Measurements from ENCODE around the gene UBE2Q1.

The UBE2Q1 gene

GRCh38 chr1:154557939-154558719, at the start of gene UBE2Q1:
Gene UBE2Q1, minus strand, starts transcription at chr1:154558662. Its CDS starts 109 bp downstream, at chr1:154558553.
- peak within 1 kb of the TSS; percentile 72 to 92 (median 84) for H3K27ac ChIP-seq
- H3K4me1 ChIP-seq = peaks cover 27 to 43% (median 35%) of the 10 kb centered on the region in 10 experiments
- H3K4me3 ChIP-seq = peak within 1 kb of the TSS; percentile 80 to 99 (median 90)
- peaks cover 27 to 37% (median 31%) of the 10 kb centered on the region in 11 experiments for H3K36me3 ChIP-seq
- H3K4me2 ChIP-seq = peak within 1 kb of the TSS; percentile 90 to 99 (median 97)
- H3K27me3 ChIP-seq = no peaks in the 10 kb centered on the region
- H4K20me1 ChIP-seq = peaks cover 27 to 49% (median 44%) of the 10 kb centered on the region in 11 experiments; a peak in 21 of 22 replicates
- no peak for TF ChIP-seq Cebpa-rat (IDR thresholded peaks at IDR 0.05)
- H3K9ac ChIP-seq = peak within 1 kb of the TSS; percentile 90 to 94 (median 93)
- H3K9me3 ChIP-seq (replicated peaks in 1 of 11) = no peaks in the 10 kb centered on the region

GRCh38 chr1:154607609-154608396, 49.3 kb upstream of the UBE2Q1 start, which contains the start of gene ADAR:
Gene ADAR, minus strand, starts transcription at chr1:154608186. Its CDS starts 180 bp downstream, at chr1:154608006.
- peak within 1 kb of the TSS; percentile 86 to 95 (median 93) for H3K4me2 ChIP-seq
- peak within 1 kb of the TSS; percentile 80 to 94 (median 90) for H3K4me3 ChIP-seq
- peak within 1 kb of the TSS; percentile 91 to 99 (median 98) for H3K9ac ChIP-seq
- H3K36me3 ChIP-seq = peaks cover 26 to 38% (median 34%) of the 10 kb centered on the region in 11 experiments
- TF ChIP-seq Cebpa-rat (IDR thresholded peaks at IDR 0.05) = peak; percentile 41 to 99 (median 91); a peak in 21 of 22 replicates
- H3K27me3 ChIP-seq = no peaks in the 10 kb centered on the region
- H3K27ac ChIP-seq = peak within 1 kb of the TSS; percentile 93 to 99 (median 98)
- no peaks in the 10 kb centered on the region for H3K9me3 ChIP-seq (replicated peaks in 1 of 11)
- peaks cover 44 to 89% (median 74%) of the 10 kb centered on the region in 11 experiments for H4K20me1 ChIP-seq
- H3K4me1 ChIP-seq = peaks cover 68 to 79% (median 75%) of the 10 kb centered on the region in 10 experiments

GRCh38 chr1:154607106-154607608, 48.7 kb upstream of the UBE2Q1 start:
- TF ChIP-seq Cebpa-rat (IDR thresholded peaks at IDR 0.05) = no peak
- Histone ChIP-seq H3K9me3 (replicated peaks in 1 of 11) (no peaks in the 10 kb centered on the region), H3K4me1 (peaks cover 67 to 77% (median 70%) of the 10 kb centered on the region in 10 experiments), H3K27me3 (no peaks in the 10 kb centered on the region), H3K36me3 (peaks cover 32 to 45% (median 40%) of the 10 kb centered on the region in 11 experiments), H4K20me1 (peaks cover 50 to 89% (median 76%) of the 10 kb centered on the region in 11 experiments), H3K27ac (peak overlapping the region; percentile 93 to 99 (median 98)), H3K4me2 (peak overlapping the region; percentile 86 to 95 (median 92)), H3K4me3 (peak overlapping the region; percentile 80 to 94 (median 90)), H3K9ac (peak overlapping the region; percentile 91 to 99 (median 98))

- H3K4me1 ChIP-seq = peaks cover 52 to 62% (median 57%) of the 10 kb centered on the region in 10 experiments
Measured at GRCh38 chr1:154605534-154605933, 47.1 kb upstream of the UBE2Q1 start.

GRCh38 chr1:154603317-154603716, 44.9 kb upstream of the UBE2Q1 start:
- H3K27me3 ChIP-seq = no peaks in the 10 kb centered on the region
- no peaks in the 10 kb centered on the region for H3K9me3 ChIP-seq (replicated peaks in 1 of 11)
- H4K20me1 ChIP-seq = peaks cover 88 to 95% (median 92%) of the 10 kb centered on the region in 11 experiments
- no peak overlapping the region for H3K27ac ChIP-seq
- H3K9ac ChIP-seq = no peak overlapping the region
- peak overlapping the region in 4 of 11 experiments; percentile 2 to 86 (median 16); a peak in 4 of 22 replicates for H3K4me2 ChIP-seq
- no peak for TF ChIP-seq Cebpa-rat (IDR thresholded peaks at IDR 0.05)
- peaks cover 69 to 83% (median 78%) of the 10 kb centered on the region in 11 experiments for H3K36me3 ChIP-seq
- H3K4me3 ChIP-seq = no peak overlapping the region
- H3K4me1 ChIP-seq = peaks cover 34 to 44% (median 39%) of the 10 kb centered on the region in 10 experiments

More at GRCh38 chr1:154605534-154605933, 47.1 kb upstream of the UBE2Q1 start:
- H3K9ac ChIP-seq = no peak overlapping the region; a peak in 1 of 22 replicates
- H3K27me3 ChIP-seq = no peaks in the 10 kb centered on the region
- peak overlapping the region; percentile 21 to 95 (median 89); a peak in 21 of 22 replicates for H3K4me2 ChIP-seq
- H4K20me1 ChIP-seq = peaks cover 66 to 89% (median 79%) of the 10 kb centered on the region in 11 experiments
- no peak for TF ChIP-seq Cebpa-rat (IDR thresholded peaks at IDR 0.05)
- H3K9me3 ChIP-seq (replicated peaks in 1 of 11) = no peaks in the 10 kb centered on the region
- no peak overlapping the region for H3K27ac ChIP-seq
- H3K36me3 ChIP-seq = peaks cover 48 to 61% (median 56%) of the 10 kb centered on the region in 11 experiments
- H3K4me3 ChIP-seq = no peak overlapping the region

- Histone ChIP-seq H3K27ac (no peak overlapping the region), H4K20me1 (peaks cover 93 to 100% (median 97%) of the 10 kb centered on the region in 11 experiments), H3K4me3 (no peak overlapping the region), H3K4me1 (peaks cover 10 to 19% (median 15%) of the 10 kb centered on the region in 10 experiments; a peak in 18 of 20 replicates), H3K27me3 (no peaks in the 10 kb centered on the region), H3K9me3 (replicated peaks in 1 of 11) (no peaks in the 10 kb centered on the region), H3K36me3 (peaks cover 97 to 100% (median 99%) of the 10 kb centered on the region in 11 experiments), H3K4me2 (no peak overlapping the region), H3K9ac (no peak overlapping the region; a peak in 1 of 22 replicates)
- no peak for TF ChIP-seq Cebpa-rat (IDR thresholded peaks at IDR 0.05)
Measured at GRCh38 chr1:154599658-154600057, 41.2 kb upstream of the UBE2Q1 start.

GRCh38 chr1:154598871-154599635, 40.6 kb upstream of the UBE2Q1 start:
- no peaks in the 10 kb centered on the region for H3K9me3 ChIP-seq (replicated peaks in 1 of 11)
- TF ChIP-seq Cebpa-rat (IDR thresholded peaks at IDR 0.05) = no peak
- H3K9ac ChIP-seq = no peak overlapping the region; a peak in 1 of 22 replicates
- peaks cover 5 to 13% (median 10%) of the 10 kb centered on the region in 10 experiments; a peak in 18 of 20 replicates for H3K4me1 ChIP-seq
- peaks cover 98 to 100% (median 99%) of the 10 kb centered on the region in 11 experiments for H3K36me3 ChIP-seq
- no peaks in the 10 kb centered on the region for H3K27me3 ChIP-seq
- no peak overlapping the region for H3K4me3 ChIP-seq
- H3K4me2 ChIP-seq = no peak overlapping the region
- peaks cover 87 to 100% (median 97%) of the 10 kb centered on the region in 11 experiments for H4K20me1 ChIP-seq
- no peak overlapping the region for H3K27ac ChIP-seq

- Histone ChIP-seq H4K20me1 (peaks cover 59 to 100% (median 92%) of the 10 kb centered on the region in 11 experiments), H3K9me3 (replicated peaks in 1 of 11) (no peaks in the 10 kb centered on the region), H3K4me1 (no peaks in the 10 kb centered on the region), H3K27ac (no peak overlapping the region), H3K27me3 (no peaks in the 10 kb centered on the region), H3K4me2 (no peak overlapping the region), H3K36me3 (peaks cover 98 to 100% (median 100%) of the 10 kb centered on the region in 11 experiments), H3K4me3 (no peak overlapping the region), H3K9ac (no peak overlapping the region)
- TF ChIP-seq Cebpa-rat (IDR thresholded peaks at IDR 0.05) = no peak
Measured at GRCh38 chr1:154595621-154596020, 37.2 kb upstream of the UBE2Q1 start.
